ENCODE data around the gene RNF111.

Gene RNF111

GRCh38 chr15:58957101-58957973 lies 30.1 kb upstream of the RNF111 start:
- no peak overlapping the region for H3K27ac ChIP-seq
- H4K20me1 ChIP-seq (ENCODE audit: insufficient read depth) = no peaks in the 10 kb centered on the region
- no peaks in the 10 kb centered on the region for H3K79me2 ChIP-seq (ENCODE audit: insufficient read depth, low read depth)
- H3K9ac ChIP-seq = no peak overlapping the region
- no peaks in the 10 kb centered on the region for H3K36me3 ChIP-seq (ENCODE audit: insufficient read depth)
- peaks cover 19% of the 10 kb centered on the region for H3K4me1 ChIP-seq (ENCODE audit: low read depth, poor library complexity, severe bottlenecking)
- peak overlapping the region; percentile 15; the same call in 1 of the 2 replicates for H3K4me2 ChIP-seq
- no peaks in the 10 kb centered on the region for H3K27me3 ChIP-seq (ENCODE audit: insufficient read depth, low read depth)
- peak; percentile 90 for TF ChIP-seq CTCF (conservative IDR thresholded peaks at IDR 0.05; ENCODE audit: low read depth, low read length)
- H3K4me3 ChIP-seq (IDR thresholded peaks at IDR 0.05; ENCODE audit: insufficient read depth, low read depth, low read length) = no peak overlapping the region
- H2AFZ ChIP-seq (ENCODE audit: low read depth) = peak overlapping the region; percentile 32; the same call in 1 of the 2 replicates

GRCh38 chr15:58958811-58959210 lies 28.7 kb upstream of the RNF111 start:
- Histone ChIP-seq H3K4me2 (no peak overlapping the region), H2AFZ (ENCODE audit: low read depth) (no peak overlapping the region), H3K4me3 (IDR thresholded peaks at IDR 0.05; ENCODE audit: insufficient read depth, low read depth, low read length) (no peak overlapping the region), H3K36me3 (ENCODE audit: insufficient read depth) (no peaks in the 10 kb centered on the region), H3K27me3 (ENCODE audit: insufficient read depth, low read depth) (no peaks in the 10 kb centered on the region), H3K27ac (no peak overlapping the region), H3K9ac (no peak overlapping the region), H4K20me1 (ENCODE audit: insufficient read depth) (no peaks in the 10 kb centered on the region), H3K79me2 (ENCODE audit: insufficient read depth, low read depth) (no peaks in the 10 kb centered on the region), H3K4me1 (ENCODE audit: low read depth, poor library complexity, severe bottlenecking) (peaks cover 9% of the 10 kb centered on the region)
- no peak for TF ChIP-seq CTCF (conservative IDR thresholded peaks at IDR 0.05; ENCODE audit: low read depth, low read length)

GRCh38 chr15:58962136-58962535 lies 25.3 kb upstream of the RNF111 start:
- Histone ChIP-seq H3K79me2 (ENCODE audit: insufficient read depth, low read depth) (no peaks in the 10 kb centered on the region), H3K9ac (no peak overlapping the region), H3K4me2 (no peak overlapping the region), H3K4me3 (IDR thresholded peaks at IDR 0.05; ENCODE audit: insufficient read depth, low read depth, low read length) (no peak overlapping the region), H3K27me3 (ENCODE audit: insufficient read depth, low read depth) (no peaks in the 10 kb centered on the region), H3K4me1 (ENCODE audit: low read depth, poor library complexity, severe bottlenecking) (peaks cover 7% of the 10 kb centered on the region), H3K36me3 (ENCODE audit: insufficient read depth) (no peaks in the 10 kb centered on the region), H3K27ac (no peak overlapping the region), H2AFZ (ENCODE audit: low read depth) (no peak overlapping the region), H4K20me1 (ENCODE audit: insufficient read depth) (no peaks in the 10 kb centered on the region)
- TF ChIP-seq CTCF (conservative IDR thresholded peaks at IDR 0.05; ENCODE audit: low read depth, low read length) = no peak

- Histone ChIP-seq H3K4me2 (no peak overlapping the region), H3K4me3 (IDR thresholded peaks at IDR 0.05; ENCODE audit: insufficient read depth, low read depth, low read length) (no peak overlapping the region), H4K20me1 (ENCODE audit: insufficient read depth) (no peaks in the 10 kb centered on the region), H3K36me3 (ENCODE audit: insufficient read depth) (no peaks in the 10 kb centered on the region), H2AFZ (ENCODE audit: low read depth) (no peak overlapping the region), H3K27ac (no peak overlapping the region), H3K79me2 (ENCODE audit: insufficient read depth, low read depth) (no peaks in the 10 kb centered on the region), H3K4me1 (ENCODE audit: low read depth, poor library complexity, severe bottlenecking) (no peaks in the 10 kb centered on the region), H3K27me3 (ENCODE audit: insufficient read depth, low read depth) (no peaks in the 10 kb centered on the region), H3K9ac (no peak overlapping the region)
- no peak for TF ChIP-seq CTCF (conservative IDR thresholded peaks at IDR 0.05; ENCODE audit: low read depth, low read length)
These were observed 24.5 kb upstream of the RNF111 start for GRCh38 chr15:58962662-58963565.

Measured in KMS-11 (cell line).